Fibroblast of gingiva (primary cell): ENCODE results near the gene RNF169.
"Not testable (repeated sequence)": the region's sequence is repeated elsewhere in the genome, so short reads cannot be mapped to it uniquely, and the experiment has no call there.

ENCODE experiments used
- DNase-seq: peaks from one replicate; pipeline ENCODE4 v3.0.0-alpha.2; 2011; ENCODE audit warnings: low read depth

Gene RNF169

DNA sequence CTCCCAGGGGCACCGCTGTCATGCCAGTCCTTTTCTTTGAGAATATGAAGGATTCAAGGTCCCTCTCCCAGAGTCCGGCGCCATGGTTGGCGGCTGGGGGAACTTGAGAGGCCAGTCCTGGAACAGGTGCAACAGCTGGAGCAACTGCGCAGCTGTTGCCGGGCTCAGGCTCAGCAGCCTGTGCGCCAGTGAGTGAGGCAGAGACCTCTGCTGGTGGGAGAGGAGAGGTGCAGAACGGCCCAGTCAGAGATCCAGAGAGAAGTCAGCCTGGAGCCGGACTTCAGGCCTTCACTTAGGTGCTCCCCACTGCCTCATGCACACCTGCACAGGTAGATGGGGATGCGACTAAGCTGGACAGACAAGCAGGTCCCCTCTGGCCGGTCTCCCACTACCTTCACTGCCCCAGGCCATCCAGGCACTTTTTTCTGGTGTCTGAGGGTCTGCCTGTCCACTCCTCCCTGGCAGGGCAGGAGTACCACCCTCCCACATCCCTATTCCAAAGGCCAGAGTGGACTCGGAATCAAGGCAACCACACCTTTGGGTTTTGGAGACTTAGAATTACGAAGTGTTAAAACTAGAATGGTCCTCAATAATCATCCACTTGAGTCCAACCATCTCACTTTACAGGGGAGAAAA is 22.0 kb upstream of the RNF169 start:
- peak; percentile 61 for DNase-seq

DNA sequence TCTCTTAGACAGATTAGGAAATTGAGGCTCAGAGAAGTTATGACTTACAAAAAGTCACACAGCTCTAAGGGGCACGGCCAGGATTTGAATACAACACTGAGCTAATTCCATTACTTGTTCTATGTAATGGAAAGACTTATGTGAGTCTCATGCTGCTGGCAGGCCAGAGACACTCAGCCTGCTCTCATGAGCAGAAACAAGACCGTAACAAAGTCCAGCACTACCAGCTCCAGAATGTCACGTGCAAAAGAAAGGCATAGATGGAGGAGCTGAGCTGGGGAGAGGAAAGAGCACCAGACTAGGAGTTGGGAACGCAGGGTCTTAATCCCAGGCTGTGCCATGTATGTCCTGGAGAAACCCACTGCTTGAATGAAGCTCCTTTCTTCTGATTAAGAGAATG is 19.3 kb upstream of the RNF169 start:
- no peak for DNase-seq

DNA sequence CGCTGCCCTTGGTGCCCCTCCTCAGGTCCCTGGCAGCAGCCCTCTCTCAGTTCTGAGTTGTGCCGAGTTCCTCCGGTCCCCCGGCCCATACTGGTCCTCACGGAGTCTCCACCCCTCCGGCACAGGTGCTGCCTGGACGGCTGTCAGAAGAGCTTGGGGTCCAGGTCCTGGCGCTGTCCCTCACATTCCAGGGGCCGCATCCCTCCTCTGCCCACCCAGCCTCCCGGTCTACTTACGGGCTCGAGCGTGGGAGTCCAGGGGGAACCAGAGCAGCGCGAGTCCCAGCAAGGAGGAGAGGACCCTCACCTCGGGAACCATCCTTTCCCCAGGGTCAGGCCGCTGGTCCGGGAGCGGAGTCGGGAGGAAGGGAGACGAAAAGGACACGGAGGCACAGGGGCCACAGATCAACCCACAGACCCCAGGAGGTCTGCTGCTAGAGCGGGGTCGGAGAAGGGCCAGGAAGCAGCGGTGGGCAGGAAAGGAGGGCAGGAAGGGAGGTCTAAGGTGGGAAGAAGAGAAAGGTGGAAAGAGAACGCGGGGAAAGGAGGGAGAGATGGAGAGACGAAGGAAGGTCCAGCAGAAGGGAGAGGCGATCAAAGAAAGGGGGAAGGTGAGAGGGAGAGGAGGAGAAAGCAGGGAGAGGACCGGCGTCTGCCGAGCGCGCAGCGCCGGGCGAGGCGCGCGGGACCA is 17.9 kb upstream of the RNF169 start:
- no peak for DNase-seq

DNA sequence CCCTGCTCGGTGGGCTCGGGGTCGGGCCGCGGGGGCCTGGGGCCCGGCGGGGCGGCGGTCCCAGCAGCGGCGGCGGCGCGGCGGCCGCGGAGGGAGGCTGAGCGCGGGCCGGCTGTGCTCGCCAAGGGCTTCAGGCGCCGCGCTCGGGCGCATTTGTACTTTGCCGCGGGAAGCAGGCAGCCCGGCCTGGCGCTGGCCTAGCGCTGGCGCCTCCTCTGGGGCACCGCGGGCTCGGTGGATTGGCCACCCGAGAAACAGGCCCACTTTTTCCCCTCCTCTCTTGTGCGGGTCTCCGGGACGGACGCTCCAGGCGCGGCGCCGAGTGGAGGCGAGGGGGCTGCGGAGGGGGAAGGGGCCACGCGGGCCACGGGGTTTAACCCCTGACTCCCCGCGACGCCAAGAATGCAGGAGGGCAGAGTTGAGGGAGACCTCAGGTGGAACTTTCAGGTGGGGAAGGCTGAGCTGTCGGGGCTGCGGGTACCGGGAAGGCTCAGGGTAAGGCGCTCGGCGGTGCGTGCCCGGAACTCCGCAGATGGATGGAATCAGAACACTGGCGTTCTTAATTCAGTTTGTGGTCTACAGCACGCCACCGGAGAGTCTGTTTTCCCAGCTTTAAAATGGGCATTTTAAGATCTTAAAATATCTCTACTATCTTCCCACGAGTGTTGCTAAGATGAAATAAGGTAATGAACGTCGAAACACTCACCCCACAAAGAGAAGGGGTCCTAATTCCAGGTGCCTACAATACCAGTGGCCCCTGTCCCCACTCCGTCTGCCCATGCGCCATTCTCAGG is 17.2 kb upstream of the RNF169 start, which contains the start of gene CHRDL2:
TSS of gene CHRDL2 (minus strand) at position 126 of the 794 bp plus-strand sequence. CDS start 538 bp downstream, outside the sequence.
- peak; percentile 33 for DNase-seq

DNA sequence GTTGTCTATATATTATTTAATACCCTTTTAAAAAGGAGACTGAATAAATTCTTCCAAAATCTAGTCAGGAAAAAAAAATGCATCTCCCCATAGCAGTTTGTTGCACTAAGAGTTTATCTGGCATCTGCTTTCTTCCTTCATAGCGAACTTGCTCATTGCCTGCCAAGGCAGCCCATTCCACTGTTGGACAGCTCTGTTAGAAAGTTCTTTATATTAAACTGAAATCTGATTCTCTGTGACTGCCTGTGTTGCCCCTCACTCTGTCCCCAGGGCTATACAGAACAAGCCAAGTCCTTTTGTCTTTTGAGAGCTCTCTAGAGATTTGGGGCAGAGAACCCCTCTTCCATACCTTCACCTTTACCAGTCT is 14.1 kb upstream of the RNF169 start:
- no peak for DNase-seq

DNA sequence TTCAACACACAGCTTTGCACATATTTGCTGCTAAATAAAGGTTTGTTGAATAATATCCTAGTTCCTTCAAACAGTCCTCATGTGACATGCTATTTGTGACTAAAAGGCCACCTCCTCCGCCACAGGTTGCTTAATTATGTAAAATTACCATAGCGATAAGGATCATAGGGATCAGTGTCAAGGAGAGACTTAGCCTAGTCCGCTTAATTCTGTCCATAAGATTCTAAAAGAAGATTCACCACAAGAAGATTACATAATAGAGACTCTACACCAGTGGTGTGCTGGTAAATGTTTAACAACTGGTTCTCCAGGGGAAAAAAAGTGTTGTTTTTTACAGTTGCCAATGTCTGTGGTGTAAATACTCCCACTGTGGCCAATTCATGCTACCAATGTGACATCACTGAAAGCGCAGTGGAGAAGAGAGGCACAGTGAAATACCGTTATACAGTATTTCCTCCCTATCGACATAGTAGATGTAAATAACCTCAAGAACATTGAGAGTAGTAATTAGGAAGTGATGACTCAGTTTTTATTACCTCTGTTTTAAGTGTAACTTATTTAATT is 13.2 kb upstream of the RNF169 start:
- no peak for DNase-seq

DNA sequence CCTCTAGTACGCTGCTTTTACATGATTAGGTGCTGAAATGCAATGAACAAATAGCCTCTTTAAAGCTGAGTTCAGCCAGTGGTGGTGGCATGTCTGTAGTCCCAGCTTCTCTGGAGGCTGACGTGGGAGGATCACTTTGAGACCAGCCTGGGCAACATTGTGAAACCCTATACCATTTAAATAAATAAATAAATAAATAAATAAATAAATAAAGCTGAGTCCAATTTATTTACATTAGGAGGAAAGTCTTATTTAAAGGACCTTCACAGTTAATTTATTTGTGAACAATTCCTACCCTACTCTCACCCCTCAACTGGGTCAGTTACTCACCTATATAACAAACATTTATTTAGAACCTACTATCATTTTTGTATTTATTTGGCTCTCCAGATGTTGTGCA is 12.6 kb upstream of the RNF169 start:
- no peak for DNase-seq

DNA sequence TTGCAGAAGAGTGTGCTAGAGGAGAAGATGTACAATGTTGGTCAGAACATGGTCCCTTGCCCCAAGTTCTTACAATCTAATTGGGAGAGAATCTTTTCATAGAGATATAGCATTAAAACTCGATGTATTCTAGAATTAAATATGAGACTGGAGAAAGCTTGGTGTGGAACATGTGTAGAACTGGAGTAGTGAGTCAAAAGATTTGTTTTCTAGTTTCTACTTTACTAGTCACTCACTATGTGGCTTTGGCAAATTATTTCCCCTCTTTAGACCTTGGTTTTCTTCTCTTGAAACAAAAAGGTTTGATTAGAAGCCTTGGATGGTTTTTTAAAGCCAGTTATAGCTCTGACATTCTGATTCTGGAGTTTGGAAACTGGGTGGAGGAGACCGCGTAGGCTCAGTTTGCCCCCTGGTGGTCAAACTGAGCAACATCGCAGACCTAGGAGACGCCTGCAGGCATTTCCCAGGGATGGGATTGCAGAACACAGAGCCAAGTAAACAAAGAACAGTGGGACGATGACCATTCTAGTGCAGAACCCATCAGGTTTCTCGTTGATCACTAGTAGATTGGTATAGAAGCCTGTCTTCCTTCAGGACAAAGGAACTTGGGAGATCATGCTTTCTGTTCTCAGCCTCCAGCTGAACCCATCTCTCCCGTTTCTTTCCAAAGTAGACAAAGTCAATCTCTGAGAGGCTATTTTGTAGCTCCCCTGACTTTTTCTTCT is 8.9 kb upstream of the RNF169 start:
- DNase-seq: peak; percentile 64

DNA sequence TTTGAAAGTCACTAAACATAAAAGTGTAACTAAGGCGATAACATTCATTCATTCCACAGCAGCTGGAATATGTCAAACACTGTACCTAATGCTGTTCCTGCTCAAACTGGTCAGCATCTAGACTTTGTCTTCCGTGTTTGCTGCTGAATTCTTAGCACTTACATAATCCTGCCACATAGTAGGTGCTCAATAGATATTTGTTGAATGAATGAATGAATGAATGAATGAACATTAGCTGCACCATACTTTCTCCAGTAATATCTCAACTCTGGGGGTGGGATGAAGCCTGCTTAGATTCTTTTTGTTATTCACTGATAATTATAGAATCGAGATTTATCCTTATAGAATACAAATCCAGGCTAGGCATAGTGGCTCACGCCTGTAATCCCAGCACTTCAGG is 6.6 kb upstream of the RNF169 start:
- DNase-seq: no peak

DNA sequence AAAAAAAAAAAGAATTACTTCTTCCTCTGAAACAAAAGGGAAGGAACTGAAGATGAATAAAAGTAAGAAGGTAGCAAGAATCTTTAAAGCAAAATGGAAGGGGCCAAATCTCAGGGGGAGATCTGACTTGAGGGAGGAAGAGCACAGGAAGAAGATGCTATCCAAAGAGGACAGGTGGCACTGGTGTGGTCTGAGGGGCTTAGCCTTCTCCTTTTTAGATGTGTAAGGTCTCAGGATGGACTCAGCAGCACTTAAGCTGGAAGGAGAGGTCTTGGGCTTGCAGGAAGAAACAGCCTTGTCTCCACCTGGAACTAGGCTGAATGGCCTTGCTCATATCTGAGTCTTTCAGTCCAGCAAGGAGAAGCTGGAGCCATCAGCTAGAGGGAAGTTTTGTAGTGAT is 5.0 kb upstream of the RNF169 start:
- DNase-seq: no peak

DNA sequence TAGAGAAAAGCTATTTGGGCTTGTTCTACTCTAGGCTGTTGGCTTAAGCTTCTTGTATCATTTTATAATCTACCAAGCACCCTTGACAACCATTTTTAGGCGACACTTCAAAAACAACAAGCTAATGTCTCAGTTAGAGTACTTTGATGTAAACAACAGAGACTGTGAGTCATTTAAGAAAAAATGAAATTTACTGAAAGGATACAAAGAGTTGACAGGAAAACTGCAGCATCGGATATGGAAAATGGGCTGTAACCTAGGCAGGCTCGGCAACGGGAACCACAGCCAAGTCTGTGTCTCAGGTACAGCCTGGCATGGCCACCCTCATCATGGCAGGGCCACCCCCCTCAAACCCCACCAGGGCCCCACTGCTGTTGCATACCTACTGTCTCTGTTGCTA is 4.4 kb upstream of the RNF169 start:
- no peak for DNase-seq

DNA sequence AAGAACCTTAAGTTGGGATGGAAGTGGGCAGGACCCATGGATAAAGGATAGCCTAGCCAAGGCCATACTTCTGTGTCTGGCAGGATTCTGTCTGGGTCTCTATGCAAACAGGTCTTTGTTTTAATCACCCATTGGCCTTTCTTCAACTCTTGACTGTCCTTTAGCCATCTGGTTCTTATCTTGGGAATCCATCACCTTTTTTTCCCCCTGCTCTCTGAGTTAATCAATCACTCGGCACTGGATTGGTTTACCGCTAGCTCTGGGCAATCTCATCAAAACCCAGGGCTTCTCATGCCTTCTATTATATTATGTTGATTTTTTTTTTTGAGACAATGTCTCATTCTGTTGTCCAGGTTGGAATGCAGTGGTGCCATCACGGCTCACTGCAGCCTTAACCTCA is 1.8 kb upstream of the RNF169 start:
- no peak for DNase-seq

DNA sequence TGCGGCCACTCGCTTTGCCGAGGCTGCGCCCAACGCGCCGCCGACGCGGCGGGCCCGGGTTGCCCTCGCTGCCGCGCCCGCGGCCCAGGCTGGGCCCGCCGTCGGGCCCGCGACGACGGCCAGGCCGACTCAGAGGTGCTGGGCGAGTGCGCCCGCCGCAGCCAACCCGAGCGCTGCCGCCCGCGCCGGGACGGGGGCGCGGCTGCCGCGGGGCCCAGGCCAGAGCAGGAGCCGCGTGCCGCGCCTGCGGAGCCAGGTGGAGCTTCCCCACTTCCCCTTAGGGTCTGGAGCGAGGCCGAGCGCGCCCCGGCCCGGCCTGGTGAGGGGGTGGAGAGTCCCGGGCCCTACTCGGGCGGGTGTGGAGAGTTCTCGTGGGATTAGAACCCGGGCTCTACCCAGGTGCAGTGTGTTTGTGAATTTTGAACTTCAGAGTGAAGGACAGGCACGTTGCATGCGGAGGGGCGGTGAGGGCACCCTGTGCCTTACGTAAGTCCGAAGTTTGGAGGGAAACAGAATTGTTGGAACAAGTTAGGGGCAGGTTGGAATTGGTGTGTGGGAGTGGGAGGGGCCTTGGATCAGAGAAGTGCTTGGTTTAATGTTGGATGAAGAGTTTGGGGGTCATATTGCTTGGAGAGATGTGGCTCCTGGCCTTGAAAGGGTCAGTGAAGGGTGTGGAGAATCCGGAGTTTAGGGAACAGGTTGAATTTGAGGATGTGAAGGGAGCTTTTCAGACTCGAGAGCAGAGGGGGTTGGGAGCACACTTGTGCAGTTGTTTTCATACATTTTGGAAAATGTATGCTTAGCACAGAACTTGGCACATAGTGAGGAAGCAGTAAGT is 697 bp downstream of the RNF169 start:
- DNase-seq: peak; percentile 13

DNA sequence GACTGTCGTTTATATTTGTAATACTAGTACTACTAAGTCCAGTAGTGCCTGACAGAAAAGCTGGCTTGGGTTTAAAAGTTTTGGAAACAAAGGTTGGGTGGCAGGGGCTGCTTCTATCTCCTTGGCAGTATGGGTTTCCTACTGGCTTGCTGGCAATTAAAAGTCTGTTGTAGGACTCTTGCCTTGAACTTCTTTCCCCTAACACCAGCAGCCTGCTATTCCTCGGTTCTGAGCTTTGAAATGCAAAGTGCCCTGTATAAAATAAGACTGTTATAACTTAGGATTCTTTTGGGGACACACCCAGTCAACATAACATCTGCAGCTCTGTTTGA is 1.3 kb downstream of the RNF169 start:
- DNase-seq: no peak

DNA sequence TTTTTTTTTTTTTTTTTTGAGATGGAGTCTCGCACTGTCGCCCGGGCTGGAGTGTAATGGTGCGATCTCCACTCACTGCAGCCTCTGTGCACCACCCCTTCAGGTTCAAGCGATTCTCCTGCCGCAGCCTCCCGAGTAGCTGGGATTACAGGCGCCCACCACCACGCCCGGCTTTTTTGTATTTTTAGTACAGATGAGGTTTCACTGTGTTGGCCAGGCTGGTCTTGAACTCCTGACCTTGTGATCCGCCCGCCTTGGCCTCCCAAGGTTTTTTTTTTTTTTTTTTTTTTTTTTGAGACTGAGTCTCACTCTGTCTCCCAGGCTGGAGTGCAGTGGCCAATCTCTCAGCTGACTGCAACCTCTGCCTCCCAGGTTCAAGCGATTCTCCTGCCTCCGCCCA is 1.9 kb downstream of the RNF169 start:
- not testable (repeated sequence) for DNase-seq

DNA sequence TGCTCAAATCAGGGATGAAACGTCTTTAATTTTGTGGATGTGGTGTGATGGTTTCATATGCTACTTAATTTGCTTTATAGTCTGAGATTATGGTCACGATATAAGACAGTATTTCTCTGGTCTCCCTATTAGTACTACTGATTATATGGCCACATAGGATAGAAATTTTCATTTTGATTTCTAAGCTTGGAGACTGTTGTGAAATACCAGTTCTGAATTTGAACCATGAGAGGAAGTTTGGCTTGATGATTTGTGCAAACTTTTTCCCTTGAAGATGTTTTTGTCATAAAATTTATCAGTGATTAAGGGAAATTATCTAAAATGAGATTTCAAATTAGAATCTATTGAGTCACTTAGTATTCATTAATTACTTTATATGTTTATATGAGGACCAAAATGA is 2.7 kb downstream of the RNF169 start:
- no peak for DNase-seq

DNA sequence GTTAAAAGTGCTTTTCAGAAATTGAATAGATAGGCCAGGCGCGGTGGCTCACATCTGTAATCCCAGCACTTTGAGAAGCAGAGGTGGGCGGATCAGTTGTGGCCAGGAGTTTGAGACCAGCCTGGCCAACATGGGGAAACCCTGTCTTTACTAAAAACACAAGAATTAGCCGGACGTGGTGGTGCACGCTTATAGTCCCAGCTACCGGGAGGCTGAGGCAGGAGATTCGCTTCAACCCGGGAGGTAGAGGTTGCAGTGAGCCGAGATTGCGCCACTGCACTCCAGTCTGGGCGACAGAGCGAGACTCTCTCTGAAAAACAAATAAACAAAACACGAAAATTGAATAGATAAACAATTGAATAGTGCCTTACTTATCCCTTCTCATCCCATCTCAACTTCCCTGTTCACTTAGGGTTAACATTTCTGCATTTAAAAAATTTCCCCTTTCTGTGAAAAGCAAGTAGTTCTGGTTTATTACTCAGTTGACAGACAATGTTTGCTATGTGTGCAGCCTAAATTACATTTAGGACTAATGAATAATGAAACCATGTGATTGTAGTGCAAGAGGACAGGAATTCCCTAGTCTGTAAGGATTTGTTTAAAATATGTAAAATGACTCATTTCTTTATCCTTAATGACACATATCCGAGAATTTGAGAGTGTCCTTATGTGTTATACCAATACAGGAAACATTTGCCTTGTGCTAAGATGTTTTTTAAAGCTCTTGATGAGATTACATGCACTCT is 6.0 kb downstream of the RNF169 start:
- peak; percentile 88 for DNase-seq

DNA sequence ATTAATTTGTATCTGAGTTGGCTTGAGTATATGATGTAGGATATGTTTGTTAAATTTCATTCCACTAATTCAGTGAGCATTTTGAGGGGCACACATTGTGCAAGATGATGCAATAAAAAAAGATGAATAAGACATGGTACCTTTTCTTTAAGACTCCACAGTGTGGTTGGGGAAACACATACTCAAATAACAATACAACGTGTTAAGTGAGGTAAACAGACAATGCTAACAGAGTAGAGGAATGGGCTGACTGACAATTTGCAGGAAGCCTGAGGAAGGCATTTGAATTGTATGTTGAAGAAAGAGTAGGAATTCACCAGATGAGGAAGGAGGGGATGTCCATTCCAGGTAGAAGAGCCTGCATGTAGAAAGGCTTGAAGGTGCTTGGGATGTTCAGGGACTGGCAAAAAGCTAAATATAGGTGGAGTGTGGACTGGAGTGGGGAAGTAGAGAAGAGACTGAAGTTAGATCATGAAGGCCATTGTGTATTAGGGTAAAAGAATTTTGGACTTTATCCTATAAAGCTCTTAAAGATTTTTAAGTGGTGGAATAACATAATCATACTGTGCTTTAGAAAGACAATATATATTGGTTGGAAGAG is 6.8 kb downstream of the RNF169 start:
- DNase-seq: no peak

DNA sequence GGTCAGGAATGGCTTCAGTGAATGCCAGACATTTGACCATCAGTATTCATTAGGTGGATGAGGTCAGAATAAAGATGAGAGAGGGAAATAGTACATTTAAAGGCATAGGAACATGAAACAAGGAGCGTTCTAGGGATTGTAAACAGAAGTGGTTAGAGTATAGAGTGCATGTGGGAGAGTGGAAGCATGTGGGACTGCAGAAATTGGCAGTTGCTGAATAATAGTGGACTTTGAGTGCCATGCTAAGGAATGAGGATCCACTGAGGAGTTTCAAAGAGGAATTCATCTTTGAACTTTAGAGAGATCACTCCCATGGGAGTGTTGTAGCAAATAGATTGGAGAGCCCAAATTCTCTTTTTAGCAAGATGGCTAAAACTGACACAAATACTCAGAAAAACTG is 7.9 kb downstream of the RNF169 start:
- no peak for DNase-seq

DNA sequence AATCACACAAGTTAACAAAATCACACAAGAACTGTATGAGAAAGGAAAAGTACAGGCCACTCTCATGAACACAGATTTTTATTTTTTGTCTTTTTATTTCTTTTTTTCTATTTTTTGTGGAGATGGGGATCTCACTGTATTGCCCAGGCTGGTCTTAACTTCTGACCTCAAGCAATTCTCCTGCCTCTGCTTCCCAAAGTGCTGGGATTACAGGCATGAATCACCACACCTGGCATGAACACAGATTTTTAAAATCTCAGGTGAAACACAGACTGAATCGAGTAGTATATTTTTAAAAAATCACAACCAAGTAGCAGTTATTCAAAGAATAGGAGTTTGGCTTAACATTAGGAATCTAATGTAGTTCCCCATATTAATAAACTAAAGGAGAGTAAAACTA is 18.3 kb downstream of the RNF169 start:
- no peak for DNase-seq
